Activated naive CD4-positive, alpha-beta T cell treated with anti-CD3 and anti-CD28 coated beads, Interleukin-2, amount 50 U/mL, for 16 hours (primary cell): ENCODE results near the gene DLST.
A peak's percentile ranks its signal among the peaks of the same experiment; 100 is the strongest.

Experiments
- DNase-seq: peaks from one replicate; pipeline ENCODE4 v3.0.0-alpha.2; 2020

DLST gene

DNA sequence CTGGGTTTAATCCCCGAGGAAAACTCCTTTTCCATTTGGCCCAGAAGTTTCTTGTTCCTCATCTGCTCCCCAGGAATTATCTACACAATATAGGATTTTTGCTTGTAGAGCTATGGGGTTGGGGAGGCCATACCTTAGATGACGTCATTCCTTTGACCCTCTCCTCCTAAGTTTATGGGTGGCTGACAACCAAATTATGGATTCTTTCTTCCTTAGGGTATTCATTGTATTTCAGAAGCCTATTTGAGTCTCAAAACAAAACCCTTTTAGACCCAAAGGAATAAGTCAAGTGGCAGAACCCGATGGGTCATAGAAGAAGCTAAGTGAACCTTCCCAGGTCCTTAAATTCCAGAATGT lies 20.0 kb upstream of the DLST start:
- no peak for DNase-seq

DNA sequence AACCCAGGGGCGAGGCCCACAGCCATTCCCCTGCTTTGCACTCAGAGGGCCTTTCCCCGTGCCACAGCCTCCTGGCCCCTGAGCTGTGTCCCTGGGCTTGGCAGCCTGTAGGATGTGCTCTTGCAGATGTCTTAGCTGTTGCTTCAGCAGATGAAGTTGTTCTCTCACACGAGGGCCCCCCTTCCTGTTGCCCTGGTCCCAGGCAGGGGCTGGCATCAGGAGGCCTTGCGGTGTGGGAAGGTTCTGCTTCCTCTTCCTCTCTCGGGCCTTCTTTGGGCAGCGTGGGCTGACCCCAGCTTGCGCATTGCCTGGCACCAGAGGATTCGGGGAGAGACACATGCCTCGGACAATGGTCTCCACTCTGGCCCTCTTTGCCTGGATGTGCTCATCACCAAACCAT lies 18.4 kb upstream of the DLST start:
- no peak for DNase-seq

DNA sequence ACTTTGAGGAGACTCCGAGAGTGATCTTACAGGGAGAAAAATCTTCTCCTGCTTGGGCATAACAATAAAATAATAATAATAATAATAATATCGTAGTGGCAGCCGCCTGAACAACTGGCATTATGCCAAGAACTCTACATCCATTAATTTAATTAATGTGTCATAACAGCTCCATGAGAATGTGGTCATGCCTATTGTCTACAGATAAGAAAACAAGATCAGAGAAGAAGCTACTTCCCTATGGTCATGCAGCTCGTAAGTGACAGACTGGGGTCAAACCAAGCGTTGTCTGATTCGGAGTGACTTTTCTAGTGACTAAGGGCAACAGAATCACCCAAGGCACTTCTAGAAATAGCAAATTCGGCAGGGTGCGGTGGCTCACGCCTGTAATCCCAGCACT lies 17.5 kb upstream of the DLST start:
- no peak for DNase-seq

DNA sequence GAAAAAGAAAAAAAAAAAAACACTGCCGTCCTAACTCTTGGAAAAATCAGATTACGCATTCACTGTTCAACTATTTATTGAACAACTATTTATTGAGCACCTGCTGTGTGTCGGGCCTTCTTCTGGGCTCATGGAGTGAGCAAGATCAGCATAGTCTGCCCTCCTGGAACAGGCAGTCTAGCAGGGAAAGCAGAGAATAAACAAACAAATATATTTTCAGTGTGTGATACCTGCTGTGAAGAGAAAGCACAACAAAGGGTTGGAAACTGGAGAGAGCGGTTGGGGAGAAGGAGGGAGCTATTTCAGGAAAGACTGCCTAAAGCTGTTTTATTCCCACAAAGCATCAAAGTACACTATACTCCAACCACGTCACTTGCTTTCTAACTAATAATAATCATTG lies 16.6 kb upstream of the DLST start:
- no peak for DNase-seq

- DNase-seq: no peak
These were observed 14.9 kb upstream of the DLST start for GRCh38 chr14:74866708-74867389.

- peak; percentile 33 for DNase-seq
These were observed 14.0 kb upstream of the DLST start for GRCh38 chr14:74867673-74868072.

DNA sequence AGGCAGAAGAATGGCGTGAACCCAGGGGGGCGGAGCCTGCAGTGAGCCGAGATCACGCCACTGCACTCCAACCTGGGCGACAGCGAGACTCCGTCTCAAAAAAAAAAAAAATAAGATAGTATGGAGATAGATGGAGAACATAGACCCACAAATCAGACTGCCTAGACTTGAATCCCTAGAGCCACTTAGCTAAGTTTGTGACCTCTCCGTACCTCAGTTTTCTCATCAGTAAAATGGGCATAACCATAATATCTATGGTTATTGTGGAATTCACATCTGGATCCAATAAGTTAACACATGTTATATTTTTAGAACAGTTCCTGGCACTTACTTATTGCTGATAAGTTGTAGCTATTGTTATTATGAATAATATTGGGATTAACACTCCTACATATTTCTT lies 13.0 kb upstream of the DLST start:
- DNase-seq: no peak

- no peak for DNase-seq
These were observed 9.9 kb upstream of the DLST start for GRCh38 chr14:74871819-74872218.

DNA sequence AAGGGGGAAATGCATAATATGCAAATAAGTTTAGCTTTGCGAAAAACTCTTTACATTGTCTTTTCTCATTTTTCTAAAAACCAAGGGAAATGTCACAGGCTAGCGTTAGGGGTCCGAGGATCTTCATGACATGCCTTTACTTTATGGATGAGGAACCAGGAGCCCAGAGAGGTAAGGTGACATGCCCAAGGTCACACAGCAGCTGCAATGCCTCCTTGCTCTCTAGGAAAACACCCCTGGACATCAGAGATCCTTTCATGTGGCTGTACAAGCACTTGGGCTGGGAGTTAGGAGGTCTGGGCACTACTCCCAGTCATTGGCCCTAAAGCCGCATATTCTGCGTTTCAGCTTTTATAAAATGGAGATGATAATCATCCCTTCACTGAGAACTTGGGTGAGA lies 6.5 kb upstream of the DLST start:
- DNase-seq: no peak

DNA sequence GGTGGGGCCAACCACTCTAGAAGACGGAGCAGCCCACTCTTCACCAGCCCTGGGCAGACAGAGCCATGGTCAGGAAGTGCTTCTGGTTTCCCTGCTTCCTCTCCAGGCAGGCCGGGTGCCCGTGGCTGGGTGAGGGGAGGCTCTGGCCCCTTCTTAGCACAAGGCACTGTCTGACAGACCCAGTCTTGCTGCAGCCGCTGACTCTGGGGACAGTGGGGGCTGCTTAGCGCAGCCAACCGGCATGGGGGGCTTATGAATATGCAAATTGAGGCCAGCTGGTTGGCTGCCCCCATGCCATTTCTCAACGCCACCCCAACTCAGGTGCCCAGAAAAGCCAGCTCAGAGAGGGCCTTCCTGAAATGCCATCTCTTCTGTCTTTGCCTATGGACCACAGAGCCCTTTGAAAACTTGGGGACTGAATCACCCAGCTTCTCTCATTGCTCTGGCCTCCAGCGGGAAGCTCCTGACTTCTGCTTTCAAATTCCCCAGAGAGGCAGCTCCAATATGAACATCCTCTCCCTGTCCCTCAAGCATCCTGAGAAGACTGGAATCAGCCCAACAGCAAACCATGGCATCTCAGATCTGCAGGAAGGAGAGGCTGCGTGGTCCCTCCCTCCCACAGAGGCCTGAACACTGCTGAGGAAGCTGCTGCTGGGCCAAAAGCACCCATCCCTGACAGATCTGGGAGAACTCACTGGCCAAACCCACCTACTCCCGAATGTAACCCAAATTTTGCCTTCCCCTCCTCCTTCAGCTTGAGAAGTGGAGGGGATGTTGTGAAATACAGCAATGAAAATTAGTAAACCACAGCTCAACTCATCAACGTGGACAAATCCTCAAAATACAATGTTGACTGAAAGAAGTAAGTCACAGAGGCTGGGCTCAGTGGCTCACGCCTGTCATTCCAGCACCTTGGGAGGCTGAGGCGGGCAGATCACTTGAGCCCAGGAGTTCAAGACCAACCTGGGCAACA lies 5.5 kb upstream of the DLST start, which contains the start of gene PROX2:
TSS of gene PROX2 (minus strand) at position 205 of the 973 bp plus-strand sequence. CDS start 12,311 bp downstream, outside the sequence.
- DNase-seq: no peak

- DNase-seq: no peak
These were observed 2.1 kb upstream of the DLST start for GRCh38 chr14:74879427-74880182.

- DNase-seq: peak; percentile 56
These were observed 596 bp downstream of the DLST start for GRCh38 chr14:74882103-74882920.

DNA sequence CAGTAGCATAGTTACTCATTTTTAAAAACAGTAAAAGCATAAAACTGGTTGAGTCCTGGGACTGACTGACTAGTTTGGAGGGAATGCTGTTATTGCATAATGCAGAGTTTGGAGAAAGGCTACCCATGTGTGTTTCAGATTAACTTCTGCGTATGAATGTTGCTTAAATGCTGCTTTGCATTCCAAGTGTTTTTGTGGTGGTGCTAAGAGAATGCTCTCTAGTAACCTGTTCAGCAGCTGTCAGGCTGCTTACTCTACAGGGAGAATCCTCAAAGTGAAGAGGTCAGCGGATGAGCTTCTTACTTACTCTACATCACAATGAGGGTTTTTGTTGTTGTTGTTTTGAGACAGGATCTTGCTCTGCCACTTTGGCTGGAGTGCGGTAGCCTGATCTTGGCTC lies 4.3 kb downstream of the DLST start:
- DNase-seq: no peak

GRCh38 chr14:74888164-74889158 lies 6.7 kb downstream of the DLST start:
- DNase-seq: no peak

GRCh38 chr14:74890262-74890661 lies 8.5 kb downstream of the DLST start:
- DNase-seq: no peak

DNA sequence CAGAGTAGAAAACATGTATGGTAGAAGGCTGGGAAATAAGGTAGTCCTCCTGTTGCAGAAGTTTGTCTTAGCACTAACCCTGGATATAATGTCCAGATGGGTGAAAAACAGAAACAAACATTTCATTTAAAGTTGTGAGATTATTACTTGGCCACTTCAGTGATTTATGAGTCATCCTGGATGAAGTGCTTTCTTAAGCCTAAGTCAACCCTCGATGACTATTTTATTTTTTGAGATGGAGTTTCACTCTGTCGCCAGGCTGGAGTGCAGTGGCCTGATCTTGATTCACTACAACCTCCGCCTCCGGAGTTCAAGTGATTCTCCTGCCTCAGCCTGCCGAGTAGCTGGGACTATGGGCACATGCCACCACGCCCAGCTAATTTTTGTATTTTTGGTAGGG lies 10.2 kb downstream of the DLST start:
- no peak for DNase-seq

DNA sequence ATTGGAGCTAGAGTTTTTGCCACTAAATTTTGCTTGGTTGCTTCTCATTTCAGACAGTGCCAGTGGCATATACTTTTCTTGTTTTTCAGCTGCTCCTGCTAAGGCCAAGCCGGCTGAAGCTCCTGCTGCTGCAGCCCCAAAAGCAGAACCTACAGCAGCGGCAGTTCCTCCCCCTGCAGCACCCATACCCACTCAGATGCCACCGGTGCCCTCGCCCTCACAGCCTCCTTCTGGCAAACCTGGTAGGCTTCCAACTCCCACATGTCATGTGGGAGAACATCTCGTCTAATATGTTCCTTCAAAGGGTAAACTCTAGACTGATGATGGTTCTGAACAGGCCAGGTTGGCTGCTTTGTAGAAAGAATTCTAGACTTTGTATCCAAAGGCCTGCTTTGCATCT lies 11.0 kb downstream of the DLST start:
- DNase-seq: no peak

DNA sequence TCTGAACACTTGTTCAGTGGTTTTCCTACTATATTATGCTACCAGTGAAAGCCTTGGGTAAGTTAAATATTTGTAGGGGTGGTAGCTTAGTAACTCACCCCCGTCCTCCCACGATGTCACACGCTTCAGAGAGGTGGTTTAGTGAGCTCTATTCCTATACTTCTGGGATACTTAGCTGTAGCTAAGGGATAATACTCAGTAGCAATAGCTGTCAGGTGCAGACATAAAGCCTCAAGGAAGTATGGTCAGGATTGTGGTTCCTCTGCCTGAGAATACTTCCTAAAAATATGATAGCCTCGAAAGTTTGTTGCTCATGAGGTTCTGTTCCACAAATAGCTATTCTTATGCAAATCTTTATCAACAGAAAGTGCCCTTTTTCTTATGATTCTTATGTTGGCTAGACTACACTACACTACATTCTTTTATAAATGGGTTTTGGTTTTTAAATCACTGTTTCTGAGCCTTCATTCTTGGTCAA lies 11.9 kb downstream of the DLST start:
- DNase-seq: no peak

GRCh38 chr14:74896400-74896799 lies 14.7 kb downstream of the DLST start:
- DNase-seq: no peak

GRCh38 chr14:74897642-74898041 lies 15.9 kb downstream of the DLST start:
- DNase-seq: no peak

GRCh38 chr14:74898083-74898482 lies 16.4 kb downstream of the DLST start:
- DNase-seq: no peak
